Measurements from ENCODE around the gene RAPGEF4.
"Not testable (repeated sequence)": the region's sequence is repeated elsewhere in the genome, so short reads cannot be mapped to it uniquely, and the experiment has no call there.

RAPGEF4 gene

DNA sequence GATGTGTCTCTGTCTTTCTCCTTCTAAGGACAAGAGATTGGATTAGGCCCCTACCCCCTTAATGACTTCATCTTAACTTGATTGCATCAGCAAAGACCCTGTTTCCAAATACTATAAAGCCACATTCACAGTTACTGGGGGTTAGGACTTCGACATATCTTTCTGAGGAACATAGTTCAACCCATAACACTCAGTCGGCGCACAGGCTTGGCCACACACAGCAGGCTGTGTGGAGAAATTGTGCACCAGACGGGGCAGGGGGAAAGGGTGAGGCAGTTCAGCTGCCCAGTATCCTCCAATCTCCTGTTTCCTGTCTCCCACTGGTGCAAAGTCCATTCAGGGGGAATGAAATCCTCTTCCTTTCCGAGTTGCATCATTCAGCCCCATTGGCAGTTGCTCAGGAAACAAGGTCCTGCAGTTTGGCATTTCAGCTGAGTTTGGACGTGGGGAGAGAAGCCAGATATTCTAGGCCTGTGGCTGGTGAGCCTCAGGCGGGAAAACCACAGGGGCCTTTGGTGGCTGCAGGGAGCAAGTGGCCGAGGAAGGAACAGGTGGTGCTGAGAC, 9.4 kb upstream of the RAPGEF4 start:
- DNase-seq (ENCODE audit: low read depth) = no peak

DNA sequence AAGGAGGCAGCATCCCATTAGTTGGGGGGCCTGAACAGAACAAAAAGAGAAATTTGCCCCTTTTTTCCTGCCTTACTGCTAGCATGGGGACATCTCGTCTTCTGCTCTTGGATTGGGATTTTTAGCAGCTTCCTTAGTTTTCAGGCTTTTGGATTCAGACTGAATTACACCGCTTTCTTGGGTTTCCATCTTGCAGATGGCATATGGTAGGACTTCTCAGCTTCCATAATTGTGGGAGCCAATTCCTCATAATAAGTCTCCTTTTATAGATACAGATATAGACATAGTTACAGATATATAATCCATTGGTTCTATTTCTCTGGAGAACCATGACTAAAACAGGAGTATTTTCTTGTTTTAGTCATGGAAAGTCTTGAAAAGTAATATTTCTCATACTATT, 5.2 kb upstream of the RAPGEF4 start:
- DNase-seq (ENCODE audit: low read depth) = no peak

DNA sequence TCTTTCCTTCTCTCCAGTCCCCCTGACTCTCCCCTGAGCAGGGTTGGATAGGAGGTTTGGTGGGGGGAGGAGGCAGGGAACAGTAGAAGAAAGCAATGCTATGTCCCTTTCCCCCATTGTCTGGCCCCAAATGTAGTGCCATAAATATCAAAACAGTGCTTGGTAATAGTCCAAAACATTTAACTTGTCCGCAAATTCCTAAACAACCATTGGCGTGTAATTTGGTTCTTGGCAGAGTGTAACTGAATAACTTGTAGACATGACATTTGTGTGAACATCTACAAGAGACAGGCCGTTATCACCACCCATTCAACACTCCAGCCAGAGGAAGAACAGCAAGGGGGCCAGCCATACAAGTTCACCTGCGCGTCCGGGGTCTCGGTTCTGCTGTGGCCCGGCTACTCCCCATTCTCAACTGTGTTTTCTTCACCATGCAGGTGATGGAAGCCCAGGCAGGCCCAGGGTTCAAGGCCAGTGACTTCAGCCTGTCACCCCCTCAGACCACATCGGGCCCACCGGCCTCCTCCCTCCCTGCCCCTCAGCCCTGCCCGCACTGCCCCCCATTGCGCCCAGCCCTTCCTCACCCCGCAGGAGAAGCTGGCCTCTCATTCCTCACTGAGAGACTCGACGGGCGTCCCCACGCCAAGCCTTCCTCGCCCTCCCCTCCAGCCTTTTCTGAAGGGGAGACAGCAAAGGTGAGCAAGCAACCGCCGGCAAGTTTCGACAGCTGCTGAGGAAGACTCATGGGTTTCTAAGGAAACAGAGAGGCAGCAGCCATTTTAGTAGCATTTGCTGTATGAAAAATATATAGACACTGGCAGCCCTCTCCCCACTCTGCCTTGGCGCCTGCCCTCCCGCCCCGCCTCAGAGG, 699 bp upstream of the RAPGEF4 start:
- no peak for DNase-seq (ENCODE audit: low read depth)

DNA sequence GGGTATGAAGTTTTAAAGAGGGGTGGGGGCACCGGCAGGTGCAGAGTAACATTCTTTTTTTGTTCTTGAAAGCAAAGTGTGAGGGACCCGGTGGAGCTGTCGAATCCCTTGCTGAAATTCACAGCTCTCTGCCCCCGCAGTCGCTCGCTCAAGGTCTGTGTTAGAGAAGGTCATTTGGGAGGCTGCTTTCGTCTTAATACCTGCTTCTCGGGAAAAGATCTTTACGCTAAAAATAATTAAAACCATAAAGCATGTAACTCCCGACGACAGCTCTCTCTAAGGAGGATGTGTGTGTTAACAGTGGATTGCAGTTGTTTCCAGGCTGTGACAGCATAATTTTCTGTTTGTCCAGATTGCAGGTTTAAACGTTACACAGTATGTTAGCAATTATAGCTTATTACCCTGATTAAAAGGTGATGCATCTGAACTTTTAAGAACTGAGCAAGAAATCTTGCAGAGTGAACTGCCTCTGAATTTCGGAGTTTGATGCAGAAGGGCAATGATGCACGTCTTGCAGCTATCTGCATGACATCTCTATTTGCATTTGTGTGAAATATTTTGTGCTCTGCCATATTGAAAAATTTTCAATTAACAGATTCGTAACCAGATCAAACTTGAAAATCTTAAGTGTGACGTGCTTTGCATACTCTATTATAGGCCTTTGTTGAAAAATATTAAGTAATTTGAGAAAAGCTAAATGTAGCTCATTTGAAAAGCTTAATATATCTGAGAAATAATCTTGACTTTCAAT, 954 bp downstream of the RAPGEF4 start:
- no peak for DNase-seq (ENCODE audit: low read depth)

DNA sequence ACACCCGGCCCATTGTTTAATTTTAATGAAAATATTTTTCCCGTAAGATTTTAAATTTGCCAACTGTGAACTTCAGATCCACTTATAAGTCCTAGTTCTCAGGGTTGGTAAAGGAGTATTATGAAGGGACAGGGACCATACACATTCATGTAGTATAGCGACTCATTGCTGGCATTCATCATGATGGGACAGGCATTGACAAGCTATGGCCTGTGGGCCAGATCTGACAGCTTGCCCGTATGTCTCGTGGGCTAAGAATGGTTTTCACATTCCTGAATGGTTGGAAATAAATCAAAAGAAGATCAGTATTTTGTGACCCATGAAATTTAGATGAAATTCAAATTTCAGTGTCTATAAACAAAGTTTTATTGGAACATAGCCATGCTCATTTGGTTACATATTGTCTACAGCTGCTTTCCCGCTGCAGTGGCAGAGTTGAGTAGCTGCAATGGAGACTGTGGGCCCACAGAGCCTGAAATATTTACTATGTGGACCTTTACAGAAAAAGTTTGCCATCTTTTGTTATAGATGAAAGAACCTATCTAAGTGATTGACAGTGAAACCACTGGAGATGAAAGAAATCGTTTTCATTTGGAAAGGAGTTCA, 4.1 kb downstream of the RAPGEF4 start:
- no peak for DNase-seq (ENCODE audit: low read depth)

DNA sequence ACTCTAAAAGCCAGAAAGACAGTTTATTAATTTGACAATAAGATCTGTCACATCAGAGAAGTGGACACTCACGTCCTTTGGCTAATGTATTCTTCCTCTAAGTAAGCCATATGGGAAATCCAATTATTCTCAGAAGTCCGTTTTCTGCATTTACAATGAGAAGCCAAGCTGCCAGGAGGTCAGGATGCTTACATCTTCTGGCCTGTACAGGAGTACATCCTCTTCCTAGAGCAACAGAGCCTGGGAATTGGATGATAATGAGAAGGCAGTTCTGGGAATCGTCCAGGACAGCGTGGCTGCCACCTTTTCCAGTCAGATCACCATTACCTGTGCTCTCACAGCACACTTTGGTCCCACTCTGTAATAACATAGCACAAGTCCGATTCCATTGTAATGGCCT, 5.2 kb downstream of the RAPGEF4 start:
- DNase-seq (ENCODE audit: low read depth) = no peak

DNA sequence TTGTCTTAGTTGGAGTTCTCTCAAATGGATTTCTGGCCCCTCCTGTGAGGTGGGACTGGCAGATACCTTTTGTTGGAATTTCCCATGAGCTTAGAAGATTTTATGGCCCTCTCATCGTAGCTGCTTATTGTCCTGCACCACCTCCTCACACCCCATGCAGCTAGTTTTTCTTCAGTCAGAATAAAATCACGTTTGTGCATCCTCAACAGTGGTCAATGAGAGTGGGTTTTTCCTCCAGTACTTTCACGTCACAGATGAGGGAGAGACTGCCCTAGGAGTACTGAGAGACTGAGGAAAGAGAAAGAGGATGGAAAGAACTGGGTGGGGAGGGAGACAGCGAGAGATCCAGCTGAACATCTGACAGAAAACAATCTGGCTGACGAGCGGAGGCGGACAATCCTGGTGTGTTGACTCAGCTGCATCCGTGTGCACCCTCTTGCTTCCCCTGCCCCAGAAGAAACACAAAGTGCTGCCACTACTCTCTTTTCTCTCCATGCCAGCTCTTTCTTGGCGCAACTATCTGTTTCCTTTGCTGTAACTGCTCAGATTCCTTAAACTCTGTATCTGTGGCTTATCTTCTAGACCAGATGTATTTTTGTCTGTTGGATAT, 7.4 kb downstream of the RAPGEF4 start:
- no peak for DNase-seq (ENCODE audit: low read depth)

DNA sequence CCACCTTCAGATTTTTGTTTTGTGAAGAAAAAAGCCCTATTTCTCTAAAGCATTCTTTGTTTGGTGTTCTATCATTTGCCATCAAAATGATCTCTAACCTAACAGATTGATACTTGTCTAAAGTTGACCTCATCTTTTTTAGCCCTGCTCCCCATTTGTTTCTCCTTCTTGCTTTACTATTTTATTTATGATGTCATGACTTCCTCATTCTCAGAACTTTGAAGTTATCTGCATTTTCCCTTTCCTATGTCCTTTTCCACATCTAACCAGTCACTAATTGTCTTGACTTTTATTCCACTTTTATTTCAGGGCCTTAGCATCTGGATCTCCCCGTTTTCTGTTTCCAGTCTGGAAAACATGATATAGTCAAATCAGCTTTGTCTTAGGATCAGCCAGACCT, 8.3 kb downstream of the RAPGEF4 start:
- DNase-seq (ENCODE audit: low read depth) = no peak

DNA sequence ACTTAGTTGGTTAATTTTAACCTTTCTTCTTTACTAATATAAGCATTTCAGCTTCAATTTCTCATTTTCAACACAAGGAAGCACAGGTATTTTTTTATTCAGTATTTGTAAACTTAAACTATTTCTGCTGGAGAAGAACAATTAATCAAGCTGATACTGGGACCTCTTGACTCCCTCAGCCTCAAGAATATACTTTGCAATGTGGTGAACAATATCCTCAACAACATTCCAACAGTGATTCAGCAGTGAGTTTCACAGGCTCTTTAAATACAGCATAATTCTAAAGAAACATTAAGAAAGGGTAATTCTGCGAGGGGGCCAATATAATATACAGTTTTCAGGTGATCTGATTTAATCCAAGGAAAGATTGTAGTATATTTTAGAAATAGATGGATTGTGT, 10.0 kb downstream of the RAPGEF4 start:
- no peak for DNase-seq (ENCODE audit: low read depth)

DNA sequence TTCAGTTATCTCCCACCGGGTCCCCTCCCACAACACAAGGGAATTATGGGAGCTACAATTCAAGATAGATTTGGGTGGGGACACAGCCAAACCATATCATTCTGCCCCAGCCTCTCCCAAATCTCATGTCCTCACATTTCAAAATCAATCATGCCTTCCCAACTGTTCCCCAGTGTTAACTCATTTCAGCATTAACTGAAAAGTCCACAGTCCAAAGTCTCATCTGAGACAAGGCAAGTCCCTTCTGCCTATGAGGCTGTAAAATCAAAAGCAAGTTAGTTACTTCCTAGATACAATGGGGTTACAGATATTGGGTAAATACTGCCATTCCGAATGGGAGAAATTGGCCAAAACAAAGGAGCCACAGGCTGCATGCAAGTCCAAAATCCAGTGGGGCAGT, 12.9 kb downstream of the RAPGEF4 start:
- DNase-seq (ENCODE audit: low read depth) = not testable (repeated sequence)

DNA sequence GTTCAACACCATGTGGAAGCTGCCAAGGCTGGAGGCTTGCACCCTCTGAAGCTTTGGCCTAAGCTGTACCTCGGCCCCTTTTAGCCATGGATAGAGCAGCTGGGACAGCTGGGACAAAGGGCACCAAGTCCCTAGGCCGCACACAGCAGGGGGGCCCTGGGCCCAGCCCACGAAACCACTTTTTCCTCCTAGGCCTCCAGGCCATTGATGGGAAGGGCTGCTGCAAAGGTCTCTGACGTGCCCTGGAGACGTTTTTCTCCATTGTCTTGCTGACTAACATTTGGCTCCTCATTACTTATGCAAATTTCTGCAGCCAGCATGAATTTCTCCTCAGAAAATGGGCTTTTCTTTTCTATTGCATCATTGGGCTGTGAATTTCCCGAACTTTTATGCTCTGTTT, 13.7 kb downstream of the RAPGEF4 start:
- no peak for DNase-seq (ENCODE audit: low read depth)

DNA sequence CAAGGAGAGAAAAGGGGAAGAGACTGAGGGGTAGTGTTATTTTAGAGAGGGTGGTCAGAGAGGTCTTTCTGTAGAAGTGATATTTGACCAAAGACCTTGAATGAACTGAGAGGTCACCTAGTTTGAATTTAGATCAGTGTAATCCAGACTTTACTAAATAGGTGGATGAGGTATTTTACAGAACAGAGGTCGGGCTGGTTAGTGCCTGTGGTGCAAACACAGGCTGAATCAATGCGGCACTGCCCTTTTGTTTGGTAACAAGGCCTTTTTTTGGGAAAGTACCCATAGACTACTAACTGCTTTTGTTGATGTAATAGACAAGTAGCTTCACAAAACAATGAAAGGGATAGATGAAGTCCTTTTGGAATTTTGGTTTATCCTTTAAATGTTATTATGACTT, 15.9 kb downstream of the RAPGEF4 start:
- DNase-seq (ENCODE audit: low read depth) = no peak

DNA sequence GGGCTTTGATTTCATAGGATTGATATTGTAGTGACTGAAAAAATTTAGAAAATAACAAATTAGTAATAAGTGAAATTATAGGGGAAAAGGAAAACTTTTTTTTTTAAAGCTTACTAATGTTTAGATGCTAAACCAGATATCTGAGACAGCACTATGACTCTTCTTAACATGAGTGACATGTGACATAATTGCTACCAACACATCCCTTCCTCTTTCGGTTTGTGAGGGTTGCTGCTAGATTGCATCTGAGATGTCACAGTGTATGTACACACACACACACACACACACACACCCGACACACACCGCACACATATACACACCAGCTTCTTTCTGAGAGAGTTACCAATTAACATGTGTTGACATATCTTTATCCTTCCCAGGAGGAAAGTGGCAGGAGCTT, 18.0 kb downstream of the RAPGEF4 start:
- DNase-seq (ENCODE audit: low read depth) = no peak

DNA sequence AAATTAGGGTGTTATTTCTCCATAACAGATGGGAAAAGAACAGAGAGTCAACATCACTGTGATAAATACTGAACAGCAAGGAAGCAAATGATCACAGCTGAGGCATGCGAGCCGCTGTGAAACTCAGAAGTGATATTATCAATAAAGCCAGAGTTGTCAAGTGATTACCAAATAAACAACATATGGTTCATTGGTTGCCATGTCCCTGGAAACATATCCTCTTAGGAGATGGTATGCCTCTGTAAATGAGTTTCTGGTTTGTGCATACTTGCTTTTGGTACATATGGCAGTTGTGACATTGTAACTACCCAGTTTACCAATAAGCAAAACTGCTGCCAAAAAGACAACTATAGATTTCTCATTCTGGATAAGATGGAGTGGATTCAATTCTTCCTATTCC, 23.8 kb downstream of the RAPGEF4 start:
- DNase-seq (ENCODE audit: low read depth) = no peak

DNA sequence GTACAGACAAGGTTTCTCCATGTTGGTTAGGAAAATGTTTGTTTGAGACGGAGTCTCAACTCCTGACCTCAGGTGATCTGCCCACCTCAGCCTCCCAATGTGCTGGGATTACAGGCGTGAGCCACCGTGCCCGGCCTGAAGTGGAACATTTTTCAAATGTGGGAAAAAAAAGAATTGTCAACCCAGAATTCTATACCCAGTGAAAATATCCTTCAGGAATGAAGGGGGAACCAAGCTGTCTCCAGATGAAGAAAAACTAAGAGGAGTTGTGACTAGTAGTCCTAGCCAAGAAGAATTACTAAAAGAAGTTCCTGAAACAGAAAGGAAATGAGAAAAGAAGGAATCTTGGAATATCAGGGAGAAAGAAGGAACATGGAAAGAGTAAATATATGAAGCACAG, 25.7 kb downstream of the RAPGEF4 start:
- no peak for DNase-seq (ENCODE audit: low read depth)

DNA sequence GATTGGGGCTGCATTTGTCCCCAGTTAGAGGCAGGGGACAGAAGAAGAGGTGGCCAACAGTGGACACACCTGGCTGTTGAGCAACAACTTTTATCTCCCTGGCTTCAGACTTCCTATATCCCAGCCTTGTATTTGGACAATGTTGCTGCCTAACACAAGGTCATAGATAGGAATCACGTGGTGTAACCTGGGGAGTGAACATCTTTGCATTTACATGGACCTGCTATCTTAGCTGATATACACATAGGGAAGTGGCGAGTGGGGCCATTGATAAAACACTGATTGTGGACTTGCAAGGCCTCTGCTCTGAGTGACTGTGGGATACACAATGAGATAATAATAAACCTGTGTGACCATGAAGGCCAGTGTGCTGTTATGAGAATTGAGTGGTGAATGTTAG, 26.9 kb downstream of the RAPGEF4 start:
- no peak for DNase-seq (ENCODE audit: low read depth)

DNA sequence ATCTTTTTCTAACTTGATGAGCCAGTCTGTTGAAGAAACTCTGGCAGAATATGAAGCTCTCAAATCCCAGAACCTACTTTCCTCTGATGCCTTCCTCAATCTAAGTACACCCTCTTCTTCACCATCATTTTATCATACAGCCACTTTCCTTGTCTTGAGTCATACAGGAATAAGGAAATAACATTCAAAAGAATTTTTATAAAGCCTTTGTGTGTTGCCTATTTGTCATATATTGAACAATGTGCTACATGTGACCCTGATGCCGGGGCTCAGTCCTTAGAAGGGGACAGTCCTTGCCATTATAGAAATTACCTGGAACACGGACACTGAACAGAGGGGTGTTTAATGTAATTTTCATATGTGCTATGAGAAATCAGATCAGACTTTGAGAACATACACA, 27.4 kb downstream of the RAPGEF4 start:
- DNase-seq (ENCODE audit: low read depth) = no peak

DNA sequence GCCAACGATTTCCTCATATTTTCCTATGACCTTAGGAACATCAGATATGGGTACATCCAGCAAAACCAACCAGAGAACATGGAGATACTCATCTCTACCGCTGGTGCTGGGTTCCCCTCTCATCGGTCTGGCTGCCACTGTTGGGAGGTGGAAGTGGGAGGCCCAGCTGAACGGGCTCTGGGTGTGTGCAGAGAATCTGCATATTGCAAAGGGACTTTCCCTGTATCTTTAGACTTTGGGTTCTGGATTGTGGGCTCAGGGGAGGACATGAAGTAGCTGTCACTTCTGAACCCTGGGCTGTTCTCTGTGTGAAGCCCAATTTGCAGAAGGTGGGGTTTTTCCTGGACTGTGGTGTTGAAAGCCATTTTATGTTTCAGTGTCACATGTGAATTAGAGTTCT, 30.0 kb downstream of the RAPGEF4 start:
- no peak for DNase-seq (ENCODE audit: low read depth)

DNA sequence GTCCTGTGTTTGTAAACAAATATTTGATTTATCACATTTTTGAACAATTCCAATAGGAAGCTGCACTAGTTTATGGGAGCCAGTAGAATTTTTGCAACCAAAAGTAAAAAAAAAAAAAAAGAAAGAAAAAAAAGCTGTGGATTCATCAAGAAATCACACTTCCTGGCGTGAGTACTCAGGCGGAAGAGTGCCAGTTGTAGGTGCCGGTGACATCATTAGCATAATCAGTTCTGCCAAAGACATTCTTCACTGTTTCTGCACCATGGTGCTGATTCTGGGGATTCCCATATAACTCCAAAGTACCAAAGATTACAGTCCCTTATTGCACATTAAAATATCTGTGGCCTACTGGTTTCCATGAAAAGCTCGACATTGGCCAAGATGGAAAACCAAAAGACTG, 32.8 kb downstream of the RAPGEF4 start:
- DNase-seq (ENCODE audit: low read depth) = no peak

DNA sequence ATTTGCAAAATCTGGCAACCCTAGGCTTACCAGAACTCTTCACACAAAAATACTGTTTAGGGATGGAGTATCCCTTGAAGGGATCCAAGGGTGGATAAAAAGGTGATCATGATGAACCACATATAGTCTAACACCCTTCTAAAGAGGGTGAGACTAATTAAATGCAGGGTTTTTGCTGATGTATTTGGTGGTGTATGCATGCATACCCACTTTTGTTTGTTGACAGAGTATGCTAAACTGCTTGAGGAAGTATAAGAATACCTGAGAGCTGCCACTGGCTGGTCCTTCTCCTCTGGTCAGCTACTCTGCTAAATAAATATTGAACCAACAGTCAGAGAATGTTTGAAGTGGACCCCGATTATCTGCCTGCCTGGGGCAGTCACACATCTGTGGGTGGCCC, 34.2 kb downstream of the RAPGEF4 start:
- DNase-seq (ENCODE audit: low read depth) = no peak

DNA sequence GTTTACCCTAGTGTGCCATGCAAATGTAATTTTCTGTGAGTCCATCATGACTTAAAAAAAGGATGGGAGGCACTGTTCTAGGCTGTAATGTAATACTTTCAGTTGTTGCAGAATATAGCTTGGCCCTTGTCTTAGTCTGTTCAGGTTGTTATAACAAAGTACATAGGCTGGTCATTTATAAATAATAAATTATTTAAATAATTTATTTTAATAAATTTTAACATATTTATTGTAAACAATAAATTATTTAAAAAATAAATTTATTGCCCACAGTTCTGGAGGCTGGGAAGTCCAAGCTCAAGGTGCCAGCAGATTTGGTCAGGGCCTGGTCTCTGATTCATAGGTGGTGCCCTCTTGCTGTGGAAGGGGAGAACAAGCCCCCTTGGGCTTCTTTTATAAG, 35.2 kb downstream of the RAPGEF4 start:
- DNase-seq (ENCODE audit: low read depth) = no peak

DNA sequence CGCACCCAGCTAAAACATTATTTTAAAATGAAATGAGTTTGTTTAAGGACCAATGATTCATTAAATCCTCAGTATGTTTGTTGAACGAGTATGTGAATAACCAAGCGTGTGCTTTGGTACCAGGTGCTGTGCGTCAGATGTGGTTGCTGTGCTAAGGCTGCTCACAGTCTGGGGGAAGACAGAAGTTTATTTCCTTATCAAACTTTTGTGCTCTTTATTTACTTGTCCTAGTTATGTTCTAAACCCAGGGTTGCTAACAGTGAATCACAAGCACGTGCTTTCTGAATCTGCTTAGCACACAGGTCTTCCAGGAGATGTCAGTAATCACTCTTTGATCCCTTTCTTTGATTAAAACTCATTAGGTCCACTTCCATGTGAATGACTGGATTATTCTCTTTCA, 37.0 kb downstream of the RAPGEF4 start:
- DNase-seq (ENCODE audit: low read depth) = no peak
